Activated CD4-positive, alpha-beta T cell treated with anti-CD3 and anti-CD28 coated beads, Interleukin-2, amount 10 ng/mL, durations not matched to agents 24 days and 14 days (primary cell): ENCODE data around the gene KIFC3. TPM values are rescaled to one million over a fixed set of nuclear protein-coding genes. Genes with fewer than 3 reads are reported as not detected.
"Not testable (repeated sequence)": the region's sequence is repeated elsewhere in the genome, so short reads cannot be mapped to it uniquely, and the experiment has no call there.

Experiments used
- DNase-seq: peaks from one replicate; pipeline ENCODE4 v3.0.0; 2022
- H3K27ac Mint-ChIP-seq: one replicate; pipeline ENCODE4 v1.8.0; 2022; ENCODE audit warnings: mild to moderate bottlenecking, mixed read lengths
- H3K27me3 Mint-ChIP-seq: one replicate; pipeline ENCODE4 v1.8.0; 2022; ENCODE audit warnings: mixed read lengths
- H3K36me3 Mint-ChIP-seq: one replicate; pipeline ENCODE4 v1.8.0; 2022; ENCODE audit warnings: low read depth, mild to moderate bottlenecking, mixed read lengths
- H3K4me1 Mint-ChIP-seq: one replicate; pipeline ENCODE4 v1.8.0; 2021; ENCODE audit warnings: mixed read lengths
- H3K4me3 Mint-ChIP-seq: one replicate; pipeline ENCODE4 v1.8.0; 2022; ENCODE audit warnings: mild to moderate bottlenecking, moderate library complexity, mixed read lengths
- H3K9me3 Mint-ChIP-seq: one replicate; pipeline ENCODE4 v1.8.0; 2021; ENCODE audit warnings: mixed read lengths
- intact Hi-C: fragments of 100-400 bp; cut with micrococcal nuclease; formaldehyde crosslinking; loops from one replicate; pipeline ENCODE4 v1.15.1; 2023
- total RNA-seq: library from RNA; stranded (reverse); gene quantifications from 2 replicates; pipeline ENCODE4 v1.2.3, GENCODE V29; 2022

The KIFC3 gene
- total RNA-seq, 1 donor from 2014 or later: 0.58 TPM

- no peaks in the 10 kb centered on the region for H3K9me3 Mint-ChIP-seq
- intact Hi-C loops: no loop called here
- DNase-seq: no peak
- peaks cover 17% of the 10 kb centered on the region for H3K4me1 Mint-ChIP-seq
- no peaks in the 10 kb centered on the region for H3K27me3 Mint-ChIP-seq
- no peak overlapping the region for H3K27ac Mint-ChIP-seq
- H3K36me3 Mint-ChIP-seq: peaks cover 12% of the 10 kb centered on the region
- H3K4me3 Mint-ChIP-seq: no peak overlapping the region
Observed at GRCh38 chr16:57740423-57741071, 61.7 kb downstream of the KIFC3 start.

GRCh38 chr16:57739756-57740422, 62.4 kb downstream of the KIFC3 start:
- Mint-ChIP-seq H3K9me3 (no peaks in the 10 kb centered on the region), H3K36me3 (peaks cover 14% of the 10 kb centered on the region), H3K27me3 (no peaks in the 10 kb centered on the region), H3K4me1 (peaks cover 17% of the 10 kb centered on the region), H3K27ac (no peak overlapping the region), H3K4me3 (no peak overlapping the region)
- intact Hi-C loops: loop anchor here (10.0 kb wide), 2 partner anchors 265 to 435 kb away; no protein-coding TSS in a partner anchor
- DNase-seq: no peak

DNA sequence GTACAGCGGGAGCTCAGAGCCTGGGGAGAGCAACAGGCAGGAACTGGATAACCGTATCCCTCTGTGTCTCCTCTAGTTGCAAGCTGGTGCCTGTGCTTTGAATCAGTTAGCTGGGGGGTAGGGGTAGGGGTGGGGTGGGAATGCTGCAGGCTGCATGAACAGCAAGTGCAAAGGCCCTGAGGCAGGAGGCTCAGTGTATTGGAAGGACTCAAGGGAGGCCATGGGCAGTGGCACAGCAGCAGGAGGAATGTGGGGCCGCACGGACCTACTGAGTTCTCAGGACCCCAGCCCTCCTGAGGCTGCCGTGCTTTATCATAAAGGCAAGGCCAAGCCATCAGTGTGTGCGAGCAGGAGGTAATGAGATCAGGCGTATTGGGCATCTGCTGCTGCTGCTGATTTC, 63.4 kb downstream of the KIFC3 start:
- Mint-ChIP-seq H3K4me1 (peaks cover 18% of the 10 kb centered on the region), H3K36me3 (peaks cover 14% of the 10 kb centered on the region), H3K27ac (no peak overlapping the region), H3K4me3 (no peak overlapping the region), H3K27me3 (no peaks in the 10 kb centered on the region), H3K9me3 (no peaks in the 10 kb centered on the region)
- intact Hi-C loops: loop anchor here (10.0 kb wide), 2 partner anchors 264 to 434 kb away; no protein-coding TSS in a partner anchor
- DNase-seq: no peak

DNA sequence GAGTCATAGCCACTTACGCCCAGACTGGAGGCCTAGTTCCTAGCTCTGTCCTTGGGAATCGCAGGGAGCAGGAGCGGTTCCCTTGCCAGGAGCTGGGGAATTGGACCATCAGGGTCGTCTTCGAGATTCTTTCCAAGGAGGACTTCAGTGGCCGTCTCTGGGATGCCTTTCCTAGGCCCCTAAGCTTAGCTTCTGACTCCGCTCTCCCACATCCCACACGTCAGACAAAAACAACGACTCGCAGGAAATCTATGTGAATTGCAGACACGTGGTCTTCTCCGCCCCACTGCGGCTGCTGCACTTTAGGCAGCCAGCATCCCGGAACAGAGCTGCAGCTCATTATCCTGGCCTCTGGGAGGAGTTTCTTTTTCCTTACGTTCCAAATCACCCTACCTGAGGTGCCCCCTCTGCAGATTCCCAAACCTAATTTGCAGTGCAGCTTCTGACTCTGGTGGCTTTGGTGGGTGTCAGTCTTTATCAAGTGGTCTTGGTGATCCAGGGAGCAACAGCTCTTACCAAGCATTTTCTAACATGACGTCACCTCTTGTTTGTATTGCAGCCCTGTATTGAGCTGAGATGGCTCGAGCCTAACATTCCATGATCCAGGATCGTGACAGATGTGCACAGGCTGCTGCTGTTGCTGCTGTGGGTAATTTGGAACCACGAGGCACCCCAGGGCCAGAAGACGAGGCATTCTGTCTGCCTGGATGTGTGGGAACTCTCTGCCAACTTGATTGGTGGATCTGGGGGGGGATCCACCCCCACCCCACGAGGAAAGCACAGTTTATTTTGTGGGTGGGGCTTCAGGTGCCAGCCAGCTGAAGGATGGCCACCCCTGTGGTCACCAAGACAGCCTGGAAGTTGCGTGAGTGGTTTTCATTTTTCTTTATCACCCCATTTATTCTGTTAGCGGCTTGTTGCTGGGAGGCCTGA, 65.6 kb downstream of the KIFC3 start:
- intact Hi-C loops: loop anchor here (10.0 kb wide), 2 partner anchors 262 to 432 kb away; no protein-coding TSS in a partner anchor
- Mint-ChIP-seq H3K9me3 (peaks cover 11% of the 10 kb centered on the region), H3K4me1 (peaks cover 21% of the 10 kb centered on the region)

GRCh38 chr16:57735755-57736418, 66.4 kb downstream of the KIFC3 start, which contains the start of gene KATNB1:
Gene KATNB1 (plus strand): TSS chr16:57735770. CDS start chr16:57737244, 1,474 bp downstream.
- intact Hi-C loops: loop anchor here (1.0 to 10.0 kb wide), 10 partner anchors 67 to 431 kb away; partner anchors contain the start of genes CCDC102A, CFAP20, KIFC3 and USB1
- Mint-ChIP-seq H3K27me3 (no peaks in the 10 kb centered on the region), H3K27ac (peak within 1 kb of the TSS; percentile 98), H3K36me3 (peaks cover 19% of the 10 kb centered on the region), H3K4me1 (peaks cover 21% of the 10 kb centered on the region), H3K4me3 (peak within 1 kb of the TSS; percentile 99), H3K9me3 (peaks cover 11% of the 10 kb centered on the region)
- DNase-seq: peak; percentile 75

More for the DNA sequence above, 65.6 kb downstream of the KIFC3 start:
- Mint-ChIP-seq H3K27ac (peak overlapping the region; percentile 98), H3K27me3 (no peaks in the 10 kb centered on the region), H3K4me3 (peak overlapping the region; percentile 99), H3K36me3 (peaks cover 19% of the 10 kb centered on the region)
- peak; percentile 86 for DNase-seq

DNA sequence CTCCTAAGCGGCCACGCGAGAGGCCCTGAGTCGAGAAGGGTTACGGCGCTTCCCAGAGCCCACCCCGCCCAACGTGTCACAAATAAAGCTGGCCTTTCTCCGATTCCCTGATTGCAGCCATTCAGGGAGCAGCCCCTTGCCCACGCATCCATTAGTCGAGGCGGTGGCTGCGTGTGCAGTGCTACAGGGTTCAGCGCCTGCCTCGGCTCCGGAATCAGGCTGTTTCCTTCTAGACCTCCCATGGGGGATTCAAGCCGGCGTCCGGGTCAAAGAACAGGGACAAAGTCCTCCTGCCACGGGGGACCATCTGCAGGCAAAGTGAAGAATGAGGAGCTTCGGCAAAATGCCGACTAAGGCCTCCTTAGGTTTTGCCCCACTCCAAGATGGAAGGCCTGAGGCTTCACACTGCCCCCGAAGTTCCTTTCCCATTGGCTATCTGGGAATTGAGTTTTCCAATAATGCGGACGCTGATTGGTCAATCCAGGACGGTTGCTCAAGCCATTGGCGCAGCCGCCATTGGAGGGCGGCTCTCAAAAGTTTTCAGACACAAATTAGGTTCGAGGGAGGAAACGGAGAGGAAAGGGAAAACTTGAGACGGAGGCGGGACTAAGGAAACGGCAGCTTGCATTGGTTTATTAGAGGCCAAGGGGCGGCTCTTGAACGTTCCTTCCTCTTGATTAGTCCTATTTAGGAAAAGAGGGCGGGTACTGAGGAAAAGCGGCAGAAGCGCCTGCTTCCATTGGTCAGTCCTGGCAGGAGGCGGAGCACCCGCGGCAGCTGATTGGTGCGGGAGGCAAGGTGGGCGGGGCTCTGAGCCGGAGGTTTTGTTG, 67.2 kb downstream of the KIFC3 start:
- Mint-ChIP-seq H3K4me1 (peaks cover 21% of the 10 kb centered on the region), H3K9me3 (peaks cover 13% of the 10 kb centered on the region), H3K36me3 (peaks cover 19% of the 10 kb centered on the region), H3K27ac (peak overlapping the region; percentile 98), H3K27me3 (no peaks in the 10 kb centered on the region), H3K4me3 (peak overlapping the region; percentile 99)
- DNase-seq: peak; percentile 99
- intact Hi-C loops: loop anchor here (1.0 to 10.0 kb wide), 10 partner anchors 68 to 430 kb away; partner anchors contain the start of genes CCDC102A, CFAP20, KIFC3 and USB1

DNA sequence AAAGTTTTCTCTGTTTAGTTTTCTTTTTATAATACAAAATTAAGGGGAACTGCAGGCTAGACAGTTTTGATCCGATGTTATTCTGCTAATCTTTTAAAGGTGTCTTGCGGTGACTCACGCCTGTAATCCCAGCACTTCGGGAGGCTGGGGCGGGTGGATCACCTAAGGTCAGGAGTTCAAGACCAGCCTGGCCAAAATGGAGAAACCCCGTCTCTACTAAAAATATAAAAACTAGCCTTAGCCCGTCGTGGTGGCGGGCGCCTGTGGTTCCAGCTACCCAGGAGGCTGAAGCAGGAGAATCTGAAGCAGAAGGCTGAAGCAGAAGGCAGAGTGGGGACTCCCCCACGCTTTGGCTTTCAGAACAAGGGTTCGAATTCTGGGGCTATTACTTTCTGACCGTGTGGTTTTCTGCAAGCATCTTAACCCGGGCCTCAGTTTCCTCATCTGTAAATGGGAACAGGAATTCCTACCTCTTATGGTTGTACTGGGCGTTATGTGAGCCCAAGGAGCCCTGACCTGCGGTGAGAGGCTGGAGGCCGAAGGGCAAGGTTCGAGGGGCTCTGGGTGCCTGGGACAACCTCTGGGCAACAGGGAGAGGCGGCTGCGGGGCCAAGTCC, 67.9 kb downstream of the KIFC3 start:
- Mint-ChIP-seq H3K36me3 (peaks cover 19% of the 10 kb centered on the region), H3K4me1 (peaks cover 21% of the 10 kb centered on the region), H3K27ac (peak overlapping the region; percentile 98), H3K27me3 (no peaks in the 10 kb centered on the region), H3K4me3 (peak overlapping the region; percentile 99), H3K9me3 (peaks cover 15% of the 10 kb centered on the region)
- intact Hi-C loops: loop anchor here (2.0 to 10.0 kb wide), 7 partner anchors 68 to 430 kb away; partner anchors contain the start of genes CCDC102A, KIFC3, USB1 and ZNF319
- DNase-seq: no peak

- H3K27me3 Mint-ChIP-seq: no peaks in the 10 kb centered on the region
- H3K27ac Mint-ChIP-seq: no peak overlapping the region
- intact Hi-C loops: loop anchor here (10.0 kb wide), 2 partner anchors 258 to 428 kb away; no protein-coding TSS in a partner anchor
- peak overlapping the region; percentile 60 for H3K4me3 Mint-ChIP-seq
- H3K9me3 Mint-ChIP-seq: peaks cover 19% of the 10 kb centered on the region
- H3K4me1 Mint-ChIP-seq: peaks cover 20% of the 10 kb centered on the region
- peaks cover 19% of the 10 kb centered on the region for H3K36me3 Mint-ChIP-seq
- no peak for DNase-seq
Observed at GRCh38 chr16:57732714-57733113, 69.6 kb downstream of the KIFC3 start.

DNA sequence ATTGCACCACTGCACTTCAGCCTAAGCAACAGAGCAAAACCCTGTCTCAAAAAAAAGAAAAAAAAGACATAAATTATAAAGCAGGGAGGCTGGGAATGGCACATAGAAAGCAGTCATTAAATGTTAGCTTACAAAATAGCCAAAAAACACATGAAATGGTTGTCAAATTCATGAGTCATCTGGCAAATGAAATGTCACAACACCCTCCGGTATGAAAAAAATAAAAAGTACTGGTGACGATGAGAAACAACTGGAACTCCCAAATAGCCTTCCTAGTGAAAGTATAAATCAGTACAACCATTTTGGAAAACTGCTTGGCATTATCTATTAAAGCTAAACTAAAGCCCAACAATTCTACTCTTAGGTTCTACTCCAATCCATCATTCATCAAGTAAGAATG, 70.3 kb downstream of the KIFC3 start:
- peaks cover 14% of the 10 kb centered on the region for H3K4me1 Mint-ChIP-seq
- H3K36me3 Mint-ChIP-seq: peaks cover 19% of the 10 kb centered on the region
- no peak overlapping the region for H3K4me3 Mint-ChIP-seq
- no peak for DNase-seq
- intact Hi-C loops: loop anchor here (10.0 kb wide), 2 partner anchors 257 to 427 kb away; no protein-coding TSS in a partner anchor
- H3K9me3 Mint-ChIP-seq: peaks cover 19% of the 10 kb centered on the region
- H3K27me3 Mint-ChIP-seq: no peaks in the 10 kb centered on the region
- H3K27ac Mint-ChIP-seq: no peak overlapping the region

GRCh38 chr16:57730771-57731730, 71.2 kb downstream of the KIFC3 start:
- intact Hi-C loops: loop anchor here (10.0 kb wide), 2 partner anchors 256 to 426 kb away; no protein-coding TSS in a partner anchor
- H3K4me3 Mint-ChIP-seq: no peak overlapping the region

GRCh38 chr16:57729852-57730251, 72.4 kb downstream of the KIFC3 start:
- peaks cover 11% of the 10 kb centered on the region for H3K36me3 Mint-ChIP-seq

More at GRCh38 chr16:57730771-57731730, 71.2 kb downstream of the KIFC3 start:
- H3K27ac Mint-ChIP-seq: no peak overlapping the region
- H3K36me3 Mint-ChIP-seq: peaks cover 15% of the 10 kb centered on the region
- DNase-seq: no peak
- no peaks in the 10 kb centered on the region for H3K27me3 Mint-ChIP-seq
- peaks cover 5% of the 10 kb centered on the region for H3K4me1 Mint-ChIP-seq
- peaks cover 19% of the 10 kb centered on the region for H3K9me3 Mint-ChIP-seq

More at GRCh38 chr16:57729852-57730251, 72.4 kb downstream of the KIFC3 start:
- intact Hi-C loops: loop anchor here (10.0 kb wide), 2 partner anchors 255 to 425 kb away; no protein-coding TSS in a partner anchor
- H3K4me3 Mint-ChIP-seq, H3K27ac Mint-ChIP-seq, H3K27me3 Mint-ChIP-seq, DNase-seq, H3K4me1 Mint-ChIP-seq: not testable (repeated sequence)
- peaks cover 19% of the 10 kb centered on the region for H3K9me3 Mint-ChIP-seq
